GM19463 (cell line): Measurements from ENCODE around the gene TTC39B.

Source experiments
- ATAC-seq: cut with Tn5 transposase; IDR thresholded peaks from one replicate; pipeline ENCODE4 v1.9.1; 2021; ENCODE audit warnings: mild to moderate bottlenecking, moderate library complexity; ENCODE audit not compliant: unreplicated experiment

Gene TTC39B

GRCh38 chr9:15137658-15138356 lies 169.2 kb downstream of the TTC39B start:
- no peak for ATAC-seq

GRCh38 chr9:15137089-15137488 lies 169.9 kb downstream of the TTC39B start:
- no peak for ATAC-seq

- ATAC-seq = no peak
Measured at GRCh38 chr9:15136646-15137045, 170.4 kb downstream of the TTC39B start.

- ATAC-seq = peak; percentile 89
Measured at GRCh38 chr9:15135164-15135792, 171.7 kb downstream of the TTC39B start.

GRCh38 chr9:15133488-15133887 lies 173.5 kb downstream of the TTC39B start:
- no peak for ATAC-seq

- no peak for ATAC-seq
Measured at GRCh38 chr9:15132091-15132490, 174.9 kb downstream of the TTC39B start.

- ATAC-seq = no peak
Measured at GRCh38 chr9:15131094-15131493, 175.9 kb downstream of the TTC39B start.

- no peak for ATAC-seq
Measured at GRCh38 chr9:15127831-15128230, 179.2 kb downstream of the TTC39B start.

GRCh38 chr9:15121630-15122029 lies 185.4 kb downstream of the TTC39B start:
- no peak for ATAC-seq

- ATAC-seq = no peak
Measured at GRCh38 chr9:15116130-15116580, 190.9 kb downstream of the TTC39B start.

GRCh38 chr9:15115702-15116101 lies 191.3 kb downstream of the TTC39B start:
- no peak for ATAC-seq

GRCh38 chr9:15115041-15115440 lies 192.0 kb downstream of the TTC39B start:
- ATAC-seq = no peak
